Type B pancreatic cell (in vitro differentiated cells): ENCODE results near the gene NTM. TPM values are rescaled to one million over a fixed set of nuclear protein-coding genes. Genes with fewer than 3 reads are reported as not detected.

Experiments used
- DNase-seq: peaks from one replicate; pipeline ENCODE4 v3.0.0; 2021; ENCODE audit warnings: mixed read lengths; ENCODE audit not compliant: unreplicated experiment; ENCODE audit errors: extremely low spot score
- H3K27ac Mint-ChIP-seq: 2 replicates; pipeline ENCODE4 v1.8.0; 2021; ENCODE audit warnings: mild to moderate bottlenecking, mixed read lengths
- H3K27me3 Mint-ChIP-seq: 2 replicates; pipeline ENCODE4 v1.8.0; 2021; ENCODE audit warnings: mixed read lengths
- H3K36me3 Mint-ChIP-seq: 2 replicates; pipeline ENCODE4 v1.8.0; 2021; ENCODE audit warnings: mixed read lengths
- H3K4me1 Mint-ChIP-seq: one replicate; pipeline ENCODE4 v1.8.0; 2021; ENCODE audit warnings: mixed read lengths; ENCODE audit not compliant: unreplicated experiment
- H3K4me3 Mint-ChIP-seq: 2 replicates; pipeline ENCODE4 v1.8.0; 2021; ENCODE audit warnings: mild to moderate bottlenecking, mixed read lengths
- H3K9me3 Mint-ChIP-seq: 2 replicates; pipeline ENCODE4 v1.8.0; 2021; ENCODE audit warnings: mixed read lengths
- total RNA-seq: library from RNA; stranded (reverse); gene quantifications from 2 replicates; pipeline ENCODE4 v1.2.1, GENCODE V29; 2021; ENCODE audit warnings: low replicate concordance
- TF ChIP-seq, protein P1 (sequence below): fragments of 200-600 bp; sonication (generic); conservative IDR thresholded peaks from 2 replicates; pipeline ENCODE4 v1.5.0; 2021; ENCODE audit warnings: antibody characterized with exemption, mild to moderate bottlenecking

The NTM gene
- total RNA-seq, 1 donor from 2014 or later = 19.2 TPM

DNA sequence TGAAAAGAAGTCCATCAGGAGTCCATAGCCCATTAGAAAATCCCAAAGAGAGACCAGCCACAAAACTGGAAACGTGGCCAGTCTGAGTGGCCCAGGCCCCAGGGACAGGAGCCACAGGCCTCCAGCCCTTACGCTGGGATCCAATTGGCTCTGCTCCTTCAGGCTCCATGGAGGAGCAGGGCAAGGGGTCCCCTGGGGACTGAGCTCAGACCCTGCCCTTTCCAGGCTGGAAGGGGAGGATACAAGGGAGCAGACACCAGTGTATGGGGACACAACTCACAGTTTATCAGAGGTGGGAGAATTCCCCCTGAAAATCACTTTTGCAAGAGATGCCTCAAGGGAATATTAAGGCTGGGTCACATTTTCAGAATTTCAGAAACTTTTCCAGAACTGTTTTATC is 227.5 kb downstream of the NTM start:
- H3K4me1 Mint-ChIP-seq = peaks cover 15% of the 10 kb centered on the region
- peaks cover 33% of the 10 kb centered on the region for H3K27me3 Mint-ChIP-seq
- no peaks in the 10 kb centered on the region for H3K36me3 Mint-ChIP-seq
- H3K4me3 Mint-ChIP-seq = no peak overlapping the region
- DNase-seq = no peak
- H3K9me3 Mint-ChIP-seq = no peaks in the 10 kb centered on the region
- H3K27ac Mint-ChIP-seq = peak overlapping the region; percentile 48
- TF ChIP-seq, protein P1, sequence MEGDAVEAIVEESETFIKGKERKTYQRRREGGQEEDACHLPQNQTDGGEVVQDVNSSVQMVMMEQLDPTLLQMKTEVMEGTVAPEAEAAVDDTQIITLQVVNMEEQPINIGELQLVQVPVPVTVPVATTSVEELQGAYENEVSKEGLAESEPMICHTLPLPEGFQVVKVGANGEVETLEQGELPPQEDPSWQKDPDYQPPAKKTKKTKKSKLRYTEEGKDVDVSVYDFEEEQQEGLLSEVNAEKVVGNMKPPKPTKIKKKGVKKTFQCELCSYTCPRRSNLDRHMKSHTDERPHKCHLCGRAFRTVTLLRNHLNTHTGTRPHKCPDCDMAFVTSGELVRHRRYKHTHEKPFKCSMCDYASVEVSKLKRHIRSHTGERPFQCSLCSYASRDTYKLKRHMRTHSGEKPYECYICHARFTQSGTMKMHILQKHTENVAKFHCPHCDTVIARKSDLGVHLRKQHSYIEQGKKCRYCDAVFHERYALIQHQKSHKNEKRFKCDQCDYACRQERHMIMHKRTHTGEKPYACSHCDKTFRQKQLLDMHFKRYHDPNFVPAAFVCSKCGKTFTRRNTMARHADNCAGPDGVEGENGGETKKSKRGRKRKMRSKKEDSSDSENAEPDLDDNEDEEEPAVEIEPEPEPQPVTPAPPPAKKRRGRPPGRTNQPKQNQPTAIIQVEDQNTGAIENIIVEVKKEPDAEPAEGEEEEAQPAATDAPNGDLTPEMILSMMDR = no peak

DNA sequence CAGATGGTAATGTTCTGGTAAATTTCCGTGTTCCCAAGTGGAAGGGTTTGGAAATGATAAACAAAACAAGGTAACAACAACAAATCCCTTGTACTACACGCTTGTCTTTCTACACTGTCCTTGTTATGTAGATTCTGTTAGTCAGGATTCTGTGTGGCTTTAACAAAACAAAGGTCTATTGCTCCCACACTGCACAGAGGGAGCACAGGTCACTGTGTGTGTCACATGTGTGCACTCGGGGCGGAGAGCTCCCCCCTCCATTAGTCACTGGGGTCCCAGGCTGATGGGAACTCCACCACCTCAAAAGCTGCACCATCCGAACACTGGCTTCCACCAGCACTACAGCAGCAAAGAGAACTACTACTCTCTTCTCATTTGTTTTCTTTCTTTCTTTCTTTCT is 227.9 kb downstream of the NTM start:
- no peaks in the 10 kb centered on the region for H3K9me3 Mint-ChIP-seq
- TF ChIP-seq, protein P1 = no peak
- peaks cover 12% of the 10 kb centered on the region for H3K4me1 Mint-ChIP-seq
- no peaks in the 10 kb centered on the region for H3K36me3 Mint-ChIP-seq
- DNase-seq = no peak
- H3K27ac Mint-ChIP-seq = no peak overlapping the region
- no peak overlapping the region for H3K4me3 Mint-ChIP-seq
- peaks cover 35% of the 10 kb centered on the region for H3K27me3 Mint-ChIP-seq

DNA sequence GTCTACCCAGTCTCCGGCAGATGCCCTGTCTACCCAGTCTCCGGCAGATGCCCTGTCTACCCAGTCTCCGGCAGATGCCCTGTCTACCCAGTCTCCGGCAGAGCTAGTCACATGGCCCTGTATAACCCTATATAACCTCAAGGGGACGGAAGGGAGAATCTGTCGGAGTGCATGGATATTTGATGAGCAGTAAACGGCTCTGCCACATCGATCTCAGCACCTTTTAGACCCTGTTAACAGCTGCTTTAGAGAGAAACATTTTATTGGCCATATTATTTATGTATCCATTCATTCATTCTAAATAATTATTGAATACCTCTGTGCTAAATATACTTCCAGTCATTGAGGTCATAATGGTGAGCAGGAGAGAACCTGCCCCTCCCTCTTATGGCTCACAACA is 228.9 kb downstream of the NTM start:
- Mint-ChIP-seq H3K36me3 (no peaks in the 10 kb centered on the region), H3K27me3 (peaks cover 35% of the 10 kb centered on the region), H3K27ac (no peak overlapping the region), H3K9me3 (no peaks in the 10 kb centered on the region), H3K4me1 (peaks cover 8% of the 10 kb centered on the region), H3K4me3 (no peak overlapping the region)
- TF ChIP-seq, protein P1 = no peak
- no peak for DNase-seq

DNA sequence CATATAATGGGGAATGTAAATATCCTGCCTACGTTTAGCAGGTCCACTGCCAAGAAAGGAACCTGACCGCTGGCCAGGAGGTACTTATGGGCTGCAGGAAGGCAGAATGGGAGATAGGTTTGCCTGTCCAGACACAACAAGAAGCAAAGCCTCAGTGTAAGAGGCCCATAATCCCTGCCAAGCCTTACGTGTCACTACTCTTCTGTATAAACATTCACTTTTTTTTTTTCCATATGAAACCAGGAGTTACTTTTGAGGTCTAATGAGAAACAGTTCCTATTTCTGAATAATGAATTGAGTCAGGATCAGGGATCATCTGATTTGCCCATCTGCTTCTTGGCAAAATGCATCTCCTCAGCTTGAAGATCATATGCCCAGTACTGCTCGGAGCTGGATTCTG is 230.2 kb downstream of the NTM start:
- H3K9me3 Mint-ChIP-seq = no peaks in the 10 kb centered on the region
- H3K27ac Mint-ChIP-seq = no peak overlapping the region
- TF ChIP-seq, protein P1 = no peak
- peaks cover 5% of the 10 kb centered on the region for H3K4me1 Mint-ChIP-seq
- peaks cover 27% of the 10 kb centered on the region for H3K27me3 Mint-ChIP-seq
- DNase-seq = no peak
- no peak overlapping the region for H3K4me3 Mint-ChIP-seq
- no peaks in the 10 kb centered on the region for H3K36me3 Mint-ChIP-seq

DNA sequence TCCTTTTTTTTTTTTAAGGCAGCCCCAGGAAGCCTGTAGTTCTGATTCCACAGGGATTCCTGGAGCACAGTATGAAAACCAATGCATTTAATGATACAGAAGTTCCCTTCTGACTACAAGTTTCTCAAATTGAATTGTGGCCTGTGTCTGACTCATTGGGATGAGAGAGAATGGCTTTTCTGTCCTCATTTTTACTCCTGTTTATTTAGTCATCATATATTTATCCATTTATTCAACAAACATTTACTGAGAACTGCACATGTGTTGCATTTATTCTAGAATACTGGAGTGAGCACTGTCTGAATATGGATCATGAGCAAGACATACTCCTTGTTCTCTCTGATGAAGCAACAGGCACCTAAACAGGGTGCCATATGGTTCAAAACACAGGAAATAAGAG is 231.2 kb downstream of the NTM start:
- Mint-ChIP-seq H3K9me3 (no peaks in the 10 kb centered on the region), H3K27ac (no peak overlapping the region), H3K27me3 (peaks cover 17% of the 10 kb centered on the region), H3K36me3 (no peaks in the 10 kb centered on the region), H3K4me3 (no peak overlapping the region), H3K4me1 (no peaks in the 10 kb centered on the region)
- TF ChIP-seq, protein P1 = no peak
- DNase-seq = no peak

DNA sequence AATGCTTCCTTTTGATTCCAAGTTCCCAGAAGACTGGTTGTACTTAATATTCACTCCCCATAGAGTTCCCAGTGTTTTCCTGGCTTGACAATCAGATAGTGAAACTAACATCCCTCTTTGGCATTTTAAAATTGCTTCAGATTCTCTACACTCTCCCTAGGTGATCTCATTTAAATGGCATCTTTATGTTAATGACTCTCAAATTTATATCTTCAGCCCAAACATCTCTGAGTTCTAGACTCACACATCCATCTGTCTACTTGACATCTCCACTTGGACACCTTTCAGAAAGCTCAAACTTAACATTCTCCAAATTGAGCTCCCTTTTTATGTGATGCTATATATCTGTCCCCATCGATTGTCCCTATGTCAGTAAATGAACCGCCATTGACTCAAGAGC is 232.0 kb downstream of the NTM start:
- H3K4me3 Mint-ChIP-seq = no peak overlapping the region
- H3K36me3 Mint-ChIP-seq = no peaks in the 10 kb centered on the region
- DNase-seq = no peak
- no peaks in the 10 kb centered on the region for H3K4me1 Mint-ChIP-seq
- H3K27ac Mint-ChIP-seq = no peak overlapping the region
- TF ChIP-seq, protein P1 = no peak
- peaks cover 14% of the 10 kb centered on the region for H3K27me3 Mint-ChIP-seq
- H3K9me3 Mint-ChIP-seq = no peaks in the 10 kb centered on the region
